ENCODE measurements around the gene HOXB3.

HOXB3 gene

DNA sequence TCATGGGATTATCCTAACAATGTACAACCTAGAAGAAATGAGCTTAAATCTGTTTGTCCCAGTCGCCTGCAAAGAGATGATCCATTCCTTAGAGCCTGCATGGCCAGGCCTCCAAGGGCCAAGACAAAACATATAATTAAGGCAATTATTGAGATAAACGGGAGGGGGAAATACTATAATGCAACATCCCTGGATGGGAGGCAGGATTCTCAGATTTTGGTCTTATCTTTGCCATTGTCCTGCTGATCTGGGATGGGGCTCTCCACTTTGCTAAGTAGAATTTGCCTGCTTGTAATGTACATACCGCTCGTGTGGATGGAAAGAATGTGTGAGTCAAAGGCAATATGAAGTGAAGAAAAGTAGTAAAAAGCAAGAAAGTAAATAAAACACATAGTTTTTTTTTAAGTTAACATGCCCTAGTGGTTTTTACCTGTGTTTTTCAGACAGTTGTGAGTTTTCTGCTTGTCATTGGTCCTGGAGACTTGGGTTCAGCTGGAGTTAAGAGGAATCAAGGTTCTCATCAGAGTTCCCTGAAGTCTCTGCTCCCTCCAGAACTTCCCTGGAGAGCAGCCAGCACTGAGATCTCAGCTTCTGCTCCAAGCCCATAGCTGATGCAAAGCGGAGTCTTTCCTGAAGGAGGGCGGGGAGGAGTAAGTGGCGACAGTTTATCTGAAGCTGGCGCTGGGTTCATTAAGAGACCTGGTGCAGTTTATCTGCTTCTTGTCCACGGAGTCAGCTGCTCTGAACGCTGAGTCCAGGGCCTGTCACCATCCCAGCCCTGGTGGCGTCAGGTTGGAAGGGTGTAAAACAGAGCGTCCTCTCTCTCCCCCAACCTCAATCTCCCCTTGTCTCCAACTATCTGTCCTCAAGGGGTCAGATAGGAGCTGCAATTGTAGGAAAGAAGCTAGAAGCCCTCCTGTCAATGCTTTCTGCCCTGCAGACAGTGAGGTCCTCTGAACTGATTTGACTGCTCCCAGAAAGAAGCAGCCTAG lies 89.3 kb downstream of the HOXB3 start:
- no peak for DNase-seq (ENCODE audit: low read depth in 2 of 2)

DNA sequence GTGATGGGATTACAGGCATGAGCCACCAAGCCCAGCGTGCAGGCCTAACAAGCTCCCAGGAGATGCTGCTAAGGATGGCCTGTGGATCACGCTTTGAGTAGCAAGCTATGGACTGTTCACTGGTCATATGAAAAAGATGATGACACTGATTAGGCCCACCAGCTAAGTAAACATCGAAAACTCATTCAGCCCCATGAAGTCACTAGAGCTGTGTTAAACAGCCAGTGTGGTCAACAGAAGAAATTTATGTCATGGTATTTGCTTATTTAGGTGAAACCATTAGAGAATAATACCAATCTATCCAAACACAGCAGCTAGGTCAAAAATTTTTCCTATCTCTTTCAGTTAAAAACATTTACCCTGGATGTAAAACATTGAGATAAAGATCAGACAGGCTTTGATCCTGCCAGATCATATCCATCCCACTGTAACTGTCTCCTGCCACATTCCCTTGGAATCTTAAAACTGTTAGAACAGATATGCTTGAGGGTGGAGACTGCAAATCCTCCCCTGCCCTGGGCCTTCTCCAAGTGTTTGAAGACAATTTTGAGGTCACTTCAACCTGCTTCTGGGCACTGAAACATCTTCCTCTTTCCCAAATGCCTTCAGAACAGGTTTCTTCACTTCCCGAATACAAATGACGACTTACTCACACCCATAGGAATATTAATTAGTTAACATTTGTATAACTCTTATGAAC lies 90.2 kb downstream of the HOXB3 start:
- DNase-seq (ENCODE audit: low read depth in 2 of 2): no peak

DNA sequence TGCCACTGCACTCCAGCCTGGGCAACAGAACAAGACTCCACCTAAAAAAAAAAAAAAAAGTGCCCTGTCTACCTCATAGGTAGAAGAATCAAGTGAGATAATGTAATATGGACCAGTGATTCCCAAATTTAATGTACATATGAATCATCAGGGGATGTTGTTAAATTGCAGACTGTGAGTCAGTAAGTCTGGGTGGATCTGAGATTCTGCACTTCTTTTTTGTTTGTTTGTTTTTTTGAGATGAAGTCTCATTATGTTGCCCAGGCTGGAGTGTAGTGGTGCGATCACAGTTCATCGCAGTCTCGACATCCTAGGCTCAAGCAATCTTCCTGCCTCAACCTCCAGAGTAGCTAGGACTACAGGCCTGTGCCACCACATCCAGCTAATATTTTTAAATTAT lies 90.8 kb downstream of the HOXB3 start:
- DNase-seq (ENCODE audit: low read depth in 2 of 2): no peak

Data from stimulated activated CD8-positive, alpha-beta memory T cell treated with anti-CD3 and anti-CD28 coated beads, Interleukin-7, amount 100 ng/mL, for 4 hours (primary cell).